ENCODE data around the gene ECM2.

The ECM2 gene

GRCh38 chr9:92500725-92501124, 35.1 kb downstream of the ECM2 start:
- DNase-seq (ENCODE audit: low spot score) = no peak

DNA sequence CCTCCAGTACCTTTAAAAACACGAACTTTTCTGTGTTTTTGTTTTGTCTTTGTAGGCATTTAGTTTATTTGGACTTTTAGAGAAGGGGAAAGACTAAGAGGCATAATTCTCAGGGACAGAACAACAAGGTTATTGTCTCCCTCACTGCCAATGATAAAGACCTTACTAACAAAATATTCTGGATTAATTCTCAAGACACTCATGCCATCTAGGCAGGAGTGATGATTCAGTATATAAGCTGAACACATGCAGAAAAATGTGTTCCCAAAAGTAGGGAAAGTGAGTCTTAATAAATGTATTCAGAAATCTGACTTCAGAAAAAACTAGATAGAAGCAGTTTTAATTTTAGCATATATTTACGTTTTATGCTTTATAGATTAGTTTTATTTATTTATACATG, 36.1 kb downstream of the ECM2 start:
- no peak for DNase-seq (ENCODE audit: low spot score)

DNA sequence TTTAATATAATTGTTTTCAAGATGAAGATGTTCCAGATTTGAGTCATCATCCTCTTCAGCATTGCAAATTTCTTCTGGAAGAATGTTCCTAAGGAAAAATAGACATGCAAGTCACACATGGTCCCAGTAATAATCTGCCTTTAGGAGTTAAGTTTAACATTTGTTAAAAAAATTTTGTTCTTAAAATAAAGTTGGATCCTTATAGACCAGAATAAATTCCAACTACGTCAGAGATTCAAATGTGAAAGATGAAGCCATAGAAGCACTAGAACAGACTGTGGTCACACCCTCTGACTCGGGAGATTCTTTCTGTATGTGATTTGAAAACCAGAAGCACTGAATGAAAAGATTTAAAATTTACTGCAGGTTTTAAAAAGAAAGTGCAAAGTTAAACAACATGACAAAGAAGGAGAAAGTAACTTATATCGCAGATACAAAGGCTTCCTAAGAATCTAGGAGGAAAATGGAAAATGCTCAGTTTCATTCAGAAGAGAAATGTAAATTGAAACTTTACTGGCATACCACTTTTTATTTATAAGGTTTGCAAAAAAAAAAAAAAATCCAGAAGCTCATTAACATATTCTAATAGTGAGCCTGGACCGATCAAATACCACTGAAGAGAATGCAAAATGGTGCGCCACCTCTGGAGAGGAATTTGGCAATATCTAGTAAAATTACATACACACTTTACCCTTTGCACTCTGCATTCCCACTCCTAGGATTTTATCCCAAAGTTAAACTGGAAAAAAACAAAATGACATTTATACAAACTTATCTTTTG, 39.2 kb downstream of the ECM2 start:
- DNase-seq (ENCODE audit: low spot score) = no peak

- no peak for DNase-seq (ENCODE audit: low spot score)
These were observed 40.9 kb downstream of the ECM2 start for GRCh38 chr9:92494856-92495255.

DNA sequence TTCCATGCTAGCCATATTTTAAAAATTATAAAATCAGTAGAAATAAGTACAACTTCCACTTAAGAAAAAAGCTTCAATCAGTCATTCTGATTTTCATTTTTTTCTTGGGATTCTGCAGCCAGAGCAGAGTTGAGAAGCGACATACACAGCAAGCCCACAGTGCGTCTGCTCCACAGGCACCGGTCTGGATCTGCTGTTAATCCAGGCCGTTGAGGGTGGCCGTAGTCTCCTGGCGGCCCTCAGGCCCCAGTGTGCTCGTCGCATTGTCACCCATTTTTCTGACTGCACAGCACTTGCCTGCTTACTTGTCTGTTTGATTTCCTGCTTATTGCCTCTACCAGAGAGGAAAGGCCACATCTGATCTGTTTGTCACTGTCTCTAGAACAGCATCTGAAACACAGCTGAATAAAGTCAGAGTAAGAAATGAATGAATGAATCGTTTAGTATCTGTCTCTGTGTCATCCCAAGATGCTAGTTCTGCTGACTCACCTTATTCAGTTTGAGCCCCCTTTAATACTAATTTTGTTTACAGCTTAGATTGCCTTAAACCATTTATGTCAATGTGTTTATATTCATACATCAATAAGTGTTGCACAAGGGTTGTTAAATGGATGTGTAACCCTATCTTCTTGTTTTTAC, 41.9 kb downstream of the ECM2 start:
- DNase-seq (ENCODE audit: low spot score) = no peak

GRCh38 chr9:92492781-92493401, 42.9 kb downstream of the ECM2 start:
- no peak for DNase-seq (ENCODE audit: low spot score)

GRCh38 chr9:92488681-92489550, 46.9 kb downstream of the ECM2 start:
- no peak for DNase-seq (ENCODE audit: low spot score)

DNA sequence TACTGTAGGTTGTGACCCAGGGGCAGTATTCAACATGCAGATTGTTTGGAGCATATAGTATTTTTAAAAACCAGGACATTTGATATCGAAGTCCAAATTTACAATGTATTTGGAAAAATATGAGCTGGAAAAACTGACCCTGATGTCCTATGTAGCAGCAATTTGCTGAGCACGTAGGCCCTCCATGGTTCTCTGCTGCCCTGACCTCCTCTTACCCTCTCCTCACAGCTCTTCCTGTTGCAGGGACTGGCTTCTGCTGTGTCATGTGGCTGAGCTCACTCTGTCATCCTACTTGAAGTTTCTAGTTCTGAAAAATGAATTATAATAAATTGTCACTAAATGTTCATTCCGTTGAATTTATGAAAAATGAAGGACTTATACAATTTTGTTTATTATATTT, 49.4 kb downstream of the ECM2 start:
- DNase-seq (ENCODE audit: low spot score) = no peak

GRCh38 chr9:92484563-92484962, 51.2 kb downstream of the ECM2 start:
- no peak for DNase-seq (ENCODE audit: low spot score)

- DNase-seq (ENCODE audit: low spot score) = no peak
These were observed 51.9 kb downstream of the ECM2 start for GRCh38 chr9:92483627-92484545.

- no peak for DNase-seq (ENCODE audit: low spot score)
These were observed 53.0 kb downstream of the ECM2 start for GRCh38 chr9:92482805-92483204.

- DNase-seq (ENCODE audit: low spot score) = no peak
These were observed 53.5 kb downstream of the ECM2 start, which contains the start of gene ASPN for GRCh38 chr9:92482329-92482728. Gene ASPN (minus strand): TSS chr9:92482506.

GRCh38 chr9:92480986-92481633, 54.7 kb downstream of the ECM2 start:
- DNase-seq (ENCODE audit: low spot score) = no peak

GRCh38 chr9:92480291-92480771, 55.5 kb downstream of the ECM2 start:
- DNase-seq (ENCODE audit: low spot score) = no peak

- DNase-seq (ENCODE audit: low spot score) = no peak
These were observed 56.4 kb downstream of the ECM2 start for GRCh38 chr9:92479346-92479745.

DNA sequence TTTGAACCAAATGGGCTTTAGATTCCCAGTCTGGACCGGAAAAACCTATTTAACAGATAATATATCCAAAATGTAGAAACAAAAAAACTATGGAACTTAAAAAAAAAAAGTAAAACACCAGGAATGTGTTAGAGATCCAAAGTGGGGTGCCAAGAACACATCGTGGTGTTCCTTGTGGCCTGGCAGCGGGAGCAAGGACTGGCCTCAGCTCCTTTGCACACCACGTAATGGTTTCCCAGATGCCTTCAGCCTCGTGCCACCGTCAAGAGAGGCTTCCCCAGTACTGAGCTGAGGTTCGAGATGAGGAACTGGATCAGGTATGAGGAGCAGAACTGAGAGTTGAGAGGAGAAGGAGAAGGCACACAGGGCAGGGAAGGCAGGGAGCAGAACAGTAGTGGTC, 57.0 kb downstream of the ECM2 start:
- no peak for DNase-seq (ENCODE audit: low spot score)

GRCh38 chr9:92476962-92477361, 58.8 kb downstream of the ECM2 start:
- no peak for DNase-seq (ENCODE audit: low spot score)

GRCh38 chr9:92474587-92474986, 61.2 kb downstream of the ECM2 start:
- no peak for DNase-seq (ENCODE audit: low spot score)

- no peak for DNase-seq (ENCODE audit: low spot score)
These were observed 67.6 kb downstream of the ECM2 start for GRCh38 chr9:92468206-92468605.

- DNase-seq (ENCODE audit: low spot score) = no peak
These were observed 68.3 kb downstream of the ECM2 start for GRCh38 chr9:92467511-92467910.
